Stimulated activated CD8-positive, alpha-beta memory T cell treated with anti-CD3 and anti-CD28 coated beads, Interleukin-7, amount 100 ng/mL, for 48 hours (primary cell): ENCODE data around the gene CD40.
"Not testable (repeated sequence)": the region's sequence is repeated elsewhere in the genome, so short reads cannot be mapped to it uniquely, and the experiment has no call there.

Source experiments
- DNase-seq, 2 donors: peaks; one replicate each; pipeline ENCODE4 v3.0.0-alpha.2; 2020; ENCODE audit warnings: low read depth in 1 of 2; ENCODE audit errors: extremely low read depth in 1 of 2

CD40 gene

DNA sequence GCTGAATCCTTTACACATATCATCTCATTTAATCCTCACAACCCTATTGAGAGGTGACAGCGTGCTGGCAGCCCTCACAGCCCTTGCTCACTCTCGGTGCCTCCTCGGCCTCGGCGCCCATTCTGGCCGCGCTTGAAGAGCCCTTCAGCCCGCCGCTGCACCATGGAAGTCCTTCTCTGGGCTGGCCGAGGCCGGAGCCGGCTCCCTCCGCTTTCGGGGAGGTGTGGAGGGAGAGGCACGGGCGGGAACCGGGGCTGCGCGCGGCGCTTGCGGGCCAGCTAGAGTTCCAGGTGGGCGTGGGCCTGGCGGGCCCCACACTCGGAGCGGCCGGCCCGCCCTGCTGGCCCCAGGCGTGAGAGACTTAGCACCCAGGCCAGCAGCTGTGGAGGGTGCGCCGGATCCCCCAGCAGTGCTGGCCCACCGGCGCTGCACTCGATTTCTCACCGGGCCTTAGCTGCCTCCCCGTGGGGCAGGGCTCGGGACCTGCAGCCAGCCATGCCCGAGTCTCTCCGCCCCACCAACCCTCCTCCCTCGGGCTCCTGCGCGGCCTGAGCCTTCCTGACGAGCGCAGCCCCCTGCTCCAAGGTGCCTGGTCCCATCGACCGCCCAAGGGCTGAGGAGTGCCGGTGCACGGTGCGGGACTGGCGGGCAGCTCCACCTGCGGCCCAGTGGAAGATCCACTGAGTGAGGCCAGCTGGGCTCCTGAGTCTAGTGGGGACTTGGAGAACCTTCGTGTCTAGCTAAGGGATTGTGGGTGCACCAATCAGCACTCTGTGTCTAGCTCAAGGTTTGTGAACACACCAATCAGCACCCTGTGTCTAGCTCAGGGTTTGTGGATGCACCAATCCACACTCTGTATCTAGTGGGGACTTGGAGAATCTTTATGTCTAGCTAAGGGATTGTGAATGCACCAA is 26.2 kb upstream of the CD40 start:
- not testable (repeated sequence) for DNase-seq

- DNase-seq, result no peak
These were observed 24.6 kb upstream of the CD40 start for GRCh38 chr20:46093531-46093930.

DNA sequence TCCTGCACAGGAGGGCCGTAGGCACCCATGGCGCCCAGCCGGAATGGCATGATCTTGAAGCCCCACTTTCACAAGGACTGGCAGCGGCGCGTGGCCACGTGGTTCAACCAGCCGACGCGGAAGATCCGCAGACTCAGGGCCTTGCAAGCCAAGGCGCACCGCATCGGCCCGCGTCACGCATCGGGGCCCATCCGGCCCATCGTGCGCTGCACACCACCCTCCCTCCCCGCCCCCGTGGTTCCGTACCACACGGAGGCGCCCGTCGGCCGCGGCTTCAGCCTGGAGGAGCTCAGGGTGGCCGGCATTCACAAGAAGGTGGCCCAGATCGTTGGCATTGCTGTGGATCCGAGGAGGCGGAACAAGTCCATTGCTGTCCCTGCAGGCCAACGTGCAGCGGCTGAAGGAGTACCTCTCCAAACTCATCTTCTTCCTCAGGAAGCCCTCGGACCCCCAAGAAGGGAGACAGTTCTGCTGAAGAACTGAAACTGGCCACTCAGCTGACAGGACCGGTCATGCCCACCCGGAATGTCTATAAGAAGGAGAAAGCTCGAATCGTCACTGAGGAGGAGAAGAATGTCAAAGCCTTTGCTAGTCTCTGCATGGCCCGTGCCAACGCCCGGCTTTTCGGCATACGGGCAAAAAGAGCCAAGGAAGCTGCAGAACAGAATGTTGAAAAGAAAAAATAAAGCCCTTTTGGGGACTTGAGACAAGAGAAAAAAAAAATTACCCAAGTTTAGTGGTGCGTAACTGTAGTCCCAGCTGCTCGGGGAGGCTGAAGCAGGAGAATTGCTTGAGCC is 18.4 kb upstream of the CD40 start:
- DNase-seq, result no peak

DNA sequence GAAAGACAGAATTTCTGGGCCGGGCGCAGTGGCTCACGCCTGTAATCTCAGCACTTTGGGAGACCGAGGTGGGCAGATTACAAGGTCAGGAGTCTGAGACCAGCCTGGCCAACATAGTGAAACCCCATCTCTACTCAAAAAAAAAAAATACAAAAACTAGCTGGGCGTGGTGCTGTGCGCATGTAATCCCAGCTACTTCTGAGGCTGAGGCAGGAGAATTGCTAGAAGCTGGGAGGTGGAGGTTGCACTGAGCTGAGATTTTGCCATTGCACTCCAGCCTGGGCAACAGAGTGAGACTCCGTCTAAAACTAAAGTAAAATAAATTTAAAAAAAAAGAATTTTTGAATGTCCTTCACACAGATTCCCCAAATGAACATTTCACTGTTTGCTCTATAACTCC is 17.7 kb upstream of the CD40 start:
- DNase-seq, result not testable (repeated sequence)

DNA sequence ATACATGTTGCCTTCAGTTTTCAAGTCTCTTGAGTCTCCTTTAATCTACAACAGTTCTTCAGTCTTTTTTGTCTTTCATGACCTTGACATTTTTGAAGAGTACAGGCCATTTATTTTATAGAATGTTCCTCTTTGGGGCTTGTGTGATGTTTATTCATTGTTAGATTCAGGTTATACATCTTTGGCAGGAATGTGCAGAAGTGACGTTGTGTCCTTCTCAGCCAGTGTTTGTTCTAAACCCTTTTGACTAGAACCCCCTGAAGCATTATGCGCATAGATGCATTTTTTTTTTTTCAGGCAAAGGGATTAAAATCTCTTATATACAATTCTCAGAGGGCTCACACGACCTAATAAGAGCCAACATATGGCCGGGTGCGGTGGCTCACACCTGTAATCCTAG is 17.1 kb upstream of the CD40 start:
- DNase-seq, result no peak

GRCh38 chr20:46101957-46102356 is 16.2 kb upstream of the CD40 start:
- no peak for DNase-seq

GRCh38 chr20:46102940-46103339 is 15.2 kb upstream of the CD40 start:
- DNase-seq, result no peak

DNA sequence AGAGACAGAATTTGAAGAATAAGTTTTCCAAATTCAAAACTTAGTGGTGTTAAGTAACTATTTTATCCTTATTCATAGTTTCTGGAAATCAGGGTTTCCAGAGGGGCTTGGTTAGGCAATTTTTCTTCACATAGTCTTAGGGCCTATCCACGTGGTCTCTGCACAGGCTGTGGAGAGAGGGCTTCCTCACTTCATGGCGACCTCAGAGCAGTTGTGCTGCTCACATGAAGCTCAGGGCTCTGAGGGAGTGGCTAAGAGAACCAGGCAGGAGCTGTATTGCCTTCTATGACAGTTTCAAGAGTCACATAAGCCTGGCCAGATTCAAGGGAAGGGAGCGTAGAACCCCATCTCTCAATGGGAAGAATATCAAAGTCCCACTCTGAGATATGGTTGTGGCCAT is 13.9 kb upstream of the CD40 start:
- DNase-seq, result no peak

DNA sequence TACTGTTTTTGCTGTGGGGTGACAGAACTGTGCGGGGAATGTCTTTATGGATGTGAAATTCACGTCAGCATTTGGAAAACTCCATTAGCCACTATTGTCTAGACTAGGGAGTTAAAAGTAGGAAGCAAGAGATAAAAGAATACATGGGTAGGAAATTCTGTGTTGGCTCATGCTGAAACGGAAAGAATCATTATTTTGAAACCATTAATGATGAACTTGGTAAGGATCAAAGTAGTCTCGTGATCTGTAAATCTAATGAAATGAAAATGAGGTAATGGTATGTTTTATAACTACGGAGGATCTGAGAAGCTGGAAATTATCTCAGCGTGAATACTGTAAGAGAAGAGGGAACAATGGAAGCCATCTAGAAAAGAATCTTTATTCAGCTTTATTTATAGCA is 11.1 kb upstream of the CD40 start:
- no peak for DNase-seq

DNA sequence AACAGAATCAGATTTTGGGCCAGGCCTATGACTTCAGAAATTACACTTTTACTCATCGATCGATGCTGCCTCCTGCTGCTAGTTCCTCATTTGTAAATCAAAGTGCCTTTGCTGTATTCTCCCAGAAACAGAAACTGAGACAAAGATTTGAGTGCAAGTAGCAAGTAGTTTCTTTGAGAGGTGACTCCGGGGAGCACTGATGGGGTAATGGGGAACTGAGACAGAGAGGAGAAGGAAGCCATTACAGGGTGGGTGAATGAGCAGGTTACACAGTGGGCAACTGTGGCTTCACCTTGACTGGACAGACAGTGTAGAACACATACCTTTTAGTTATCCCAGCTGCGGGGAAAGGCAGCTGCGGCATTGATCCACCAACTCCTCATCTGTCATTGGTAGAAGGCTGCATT is 9.7 kb upstream of the CD40 start:
- DNase-seq, result no peak

GRCh38 chr20:46108976-46109375 is 9.1 kb upstream of the CD40 start:
- DNase-seq, result no peak

- peak in 1 of 2 donors; percentile 29 for DNase-seq
These were observed 6.9 kb upstream of the CD40 start for GRCh38 chr20:46111028-46111835.

- no peak for DNase-seq
These were observed 6.3 kb upstream of the CD40 start for GRCh38 chr20:46111836-46112212.

DNA sequence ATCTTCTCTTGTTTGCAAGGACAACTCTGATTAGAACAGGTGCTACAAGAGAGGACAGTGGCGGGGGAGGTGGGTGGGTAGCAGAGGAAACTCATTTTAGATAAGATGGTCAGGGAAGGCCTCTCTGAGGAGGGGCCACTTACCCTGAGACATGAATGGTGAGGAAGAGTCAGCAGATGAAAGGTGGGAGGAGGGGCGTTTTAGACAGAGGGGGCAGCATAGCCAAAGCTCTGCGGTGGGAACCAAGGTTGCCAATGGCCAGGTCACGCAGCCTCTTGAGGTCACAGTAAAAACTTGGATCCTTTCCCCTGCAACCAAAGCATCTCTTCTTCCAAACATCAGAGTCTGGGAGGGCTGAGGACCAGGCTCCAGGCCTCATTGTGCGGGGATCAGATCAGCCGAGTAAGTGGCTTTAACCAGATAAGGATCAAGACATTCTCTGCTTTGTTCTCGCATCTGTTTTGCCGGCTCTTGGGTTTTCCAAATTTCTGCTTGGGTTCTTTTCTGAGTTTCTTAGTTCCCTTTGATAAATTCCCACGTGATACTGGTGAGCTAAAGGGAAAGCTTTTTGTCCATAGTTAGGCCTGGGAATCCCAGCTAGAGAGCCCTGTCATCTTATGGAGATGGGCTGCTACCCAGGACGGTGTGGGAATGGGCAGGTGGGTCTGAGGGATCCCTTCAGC is 5.5 kb upstream of the CD40 start:
- DNase-seq, result no peak

- no peak for DNase-seq
These were observed 5.0 kb upstream of the CD40 start for GRCh38 chr20:46113113-46113470.

DNA sequence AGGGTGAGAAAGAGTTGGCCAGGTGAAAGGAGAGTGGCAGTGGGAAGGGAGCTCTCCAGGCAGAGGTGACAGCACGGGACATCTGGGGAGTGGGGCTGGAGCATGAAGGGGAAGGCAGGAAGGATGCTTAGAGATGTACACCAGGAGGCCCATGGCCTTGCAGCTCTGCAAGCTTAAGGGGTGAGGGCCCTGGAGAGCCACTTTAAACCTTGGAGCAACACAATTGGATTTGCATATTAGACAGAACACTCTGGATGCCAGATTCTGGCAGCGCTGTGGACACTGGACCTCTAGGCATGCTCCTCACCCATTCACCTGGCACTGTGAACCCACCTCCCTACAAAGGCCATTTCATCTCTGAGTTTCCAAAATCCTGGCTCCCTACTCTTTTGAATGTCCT is 3.7 kb upstream of the CD40 start:
- no peak for DNase-seq

DNA sequence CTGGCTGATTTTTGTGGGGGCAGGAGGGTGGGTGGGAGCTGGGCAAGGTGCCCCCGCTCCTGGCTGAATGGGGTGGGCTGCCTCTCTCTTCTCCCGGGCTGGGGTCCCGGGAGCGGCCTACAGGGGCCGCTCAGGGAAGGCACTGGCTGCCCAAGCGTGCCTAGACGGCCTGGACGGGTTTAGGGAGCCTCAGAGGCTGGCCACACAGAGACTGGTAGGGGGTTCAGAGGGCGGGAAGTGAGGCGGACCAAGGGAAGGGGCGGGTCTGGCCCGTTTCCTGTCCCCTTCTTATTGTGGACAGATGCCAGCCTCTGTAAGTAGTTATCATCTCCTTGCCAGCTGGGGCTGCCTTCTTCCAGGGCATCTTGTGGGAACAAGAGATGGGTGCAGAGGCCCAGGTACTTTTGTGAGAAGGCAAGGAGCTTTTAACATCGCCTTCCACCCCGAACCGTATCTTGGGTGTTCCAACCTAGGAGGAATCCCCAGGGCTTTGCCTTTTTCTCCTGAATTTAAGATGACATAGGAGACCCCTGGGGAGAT is 437 bp downstream of the CD40 start:
- no peak for DNase-seq

DNA sequence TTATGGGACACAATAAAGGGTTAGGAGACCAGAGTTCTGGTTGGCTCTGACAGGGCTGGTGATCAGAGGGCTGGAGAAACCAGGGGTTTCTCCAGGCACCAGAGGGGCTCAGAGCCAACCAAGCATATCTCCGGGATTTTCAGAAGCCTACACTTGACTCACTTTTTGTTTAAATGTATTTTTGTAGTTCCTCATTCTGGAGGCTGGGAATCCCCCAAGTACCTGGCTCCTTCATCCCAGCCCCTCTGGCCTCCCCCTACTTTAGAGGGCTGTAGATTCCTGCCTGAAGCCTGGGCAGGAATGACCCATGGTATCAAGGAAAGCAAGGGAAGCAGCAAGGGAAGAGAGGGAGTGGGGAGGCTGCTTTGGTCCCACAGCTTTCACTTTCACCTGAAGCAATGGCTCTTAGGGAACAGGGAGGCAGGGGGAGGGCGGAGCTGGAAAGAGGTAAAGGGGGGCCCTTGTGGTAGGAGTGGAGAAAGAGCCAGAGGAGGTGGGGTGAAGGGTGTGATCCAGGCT is 973 bp downstream of the CD40 start:
- no peak for DNase-seq

- no peak for DNase-seq
These were observed 1.4 kb downstream of the CD40 start for GRCh38 chr20:46119547-46119946.

DNA sequence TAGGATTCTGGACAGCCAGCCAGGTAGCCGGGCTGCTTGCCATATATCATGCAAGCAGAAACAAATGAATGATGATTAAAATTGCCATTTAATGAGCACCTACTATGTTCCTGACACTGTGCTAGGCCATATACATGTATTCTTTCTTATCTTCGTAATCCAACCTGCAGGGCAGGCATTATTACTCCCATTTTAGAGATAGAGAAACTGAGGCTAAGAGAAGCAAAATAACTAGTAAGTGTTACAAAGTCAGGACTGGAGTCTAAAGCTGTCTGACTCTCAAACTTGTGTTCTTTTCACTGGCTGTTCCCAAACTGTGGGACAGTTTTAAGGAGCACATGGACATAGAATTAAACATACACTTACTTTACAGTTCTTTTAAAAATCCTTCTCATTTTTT is 2.0 kb downstream of the CD40 start:
- no peak for DNase-seq
